B cell (primary cell): ENCODE data around the gene RTN4RL1. TPM values are rescaled to one million over a fixed set of nuclear protein-coding genes. Genes with fewer than 3 reads are reported as not detected.

Experiments
- ATAC-seq: fragments of 200-7000 bp; cut with Tn5 transposase; one replicate; pipeline ENCODE4 v1.10.0; 2021; ENCODE audit warnings: low read depth, mild to moderate bottlenecking, moderate number of reproducible peaks, moderate library complexity
- CTCF ChIA-PET: fragments of 350-600 bp; sonication (Branson Sonifier 250); formaldehyde crosslinking; loops from one replicate; lab custom pipeline; 2021; ENCODE audit warnings: antibody characterized with exemption, inconsistent platforms; lab: Charles Lee
- POLR2A ChIA-PET: fragments of 350-600 bp; sonication (Branson Sonifier 250); formaldehyde crosslinking; loops from one replicate; lab custom pipeline; 2021; ENCODE audit warnings: antibody characterized with exemption; lab: Charles Lee
- DNase-seq: peaks from one replicate; pipeline ENCODE4 v3.0.0; 2013
- H2AFZ ChIP-seq: 2 replicates; pipeline ENCODE4 v1.6.1; 2012; ENCODE audit warnings: mild to moderate bottlenecking, low read depth, low read length; ENCODE audit not compliant: insufficient read depth, poor library complexity, severe bottlenecking
- H3K27ac ChIP-seq, 2 donors: 1 replicate in 1 of 2; 2 replicates in 1 of 2; pipeline ENCODE4 v1.5.1; 2012 to 2013; ENCODE audit warnings: low read length in 2 of 2, mild to moderate bottlenecking in 2 of 2, moderate library complexity in 1 of 2
- H3K27me3 ChIP-seq, 4 experiments: fragments of 200-600 bp in 1 of 4; sonication (generic) in 1 of 4; replicated peaks in 1 of 4; 1 replicate in 2 of 4; 2 replicates in 2 of 4; pipeline versions ENCODE4 v1.6.1 to v1.7.0; 2013 to 2016; ENCODE audit warnings: low read length in 3 of 4, mild to moderate bottlenecking in 2 of 4, mixed read lengths in 1 of 4, moderate library complexity in 1 of 4; ENCODE audit not compliant: insufficient read depth in 4 of 4, control insufficient read depth in 3 of 4; ENCODE audit errors: control extremely low read depth in 1 of 4
- H3K36me3 ChIP-seq, 2 experiments: replicated peaks in 1 of 2; 1 replicate in 1 of 2; 2 replicates in 1 of 2; pipeline versions ENCODE4 v1.6.1 to v1.7.1; 2013; ENCODE audit warnings: low read length in 1 of 2; ENCODE audit not compliant: insufficient read depth in 2 of 2, control insufficient read depth in 1 of 2; ENCODE audit errors: control extremely low read depth in 1 of 2, extremely low read depth in 1 of 2
- H3K4me1 ChIP-seq, 2 donors: fragments of 200-600 bp in 1 of 2; sonication (generic) in 1 of 2; 1 replicate in 1 of 2; 2 replicates in 1 of 2; pipeline versions ENCODE4 v1.5.1 to v1.6.1; 2013 to 2017; ENCODE audit warnings: low read length in 2 of 2; ENCODE audit not compliant: control insufficient read depth in 2 of 2, insufficient read depth in 2 of 2
- H3K4me2 ChIP-seq: replicated peaks from 2 replicates; pipeline ENCODE3; 2012; ENCODE audit warnings: mild to moderate bottlenecking, low read depth, low read length; ENCODE audit not compliant: poor library complexity, severe bottlenecking
- H3K4me3 ChIP-seq, 5 experiments: fragments of 200-600 bp in 1 of 5; sonication (generic) in 1 of 5; 1 replicate in 3 of 5; 2 replicates in 2 of 5; pipeline versions ENCODE4 v1.5.1 to v1.7.0; 2011 to 2016; ENCODE audit warnings: low read length in 4 of 5, mild to moderate bottlenecking in 4 of 5, low read depth in 2 of 5, control low read depth in 1 of 5, moderate library complexity in 1 of 5; ENCODE audit not compliant: insufficient read depth in 1 of 5; ENCODE audit errors: control extremely low read depth in 1 of 5, extremely low read depth in 1 of 5
- H3K79me2 ChIP-seq: fragments of 200-600 bp; sonication (generic); one replicate; pipeline ENCODE4 v1.6.0; 2016; ENCODE audit warnings: low read length; ENCODE audit not compliant: control insufficient read depth, insufficient read depth
- H3K9ac ChIP-seq: fragments of 200-600 bp; sonication (generic); 2 replicates; pipeline ENCODE4 v1.6.1; 2017; ENCODE audit warnings: mild to moderate bottlenecking, low read length, moderate library complexity
- H3K9me3 ChIP-seq, 3 donors: one replicate each; pipeline versions ENCODE4 v1.6.1 to v1.7.1; 2013; ENCODE audit warnings: low read length in 2 of 3; ENCODE audit not compliant: control insufficient read depth in 2 of 3, insufficient read depth in 1 of 3; ENCODE audit errors: control extremely low read depth in 1 of 3
- H4K20me1 ChIP-seq: 2 replicates; pipeline ENCODE4 v1.6.0; 2012; ENCODE audit warnings: mild to moderate bottlenecking, low read length; ENCODE audit not compliant: insufficient read depth, control insufficient read depth, poor library complexity, severe bottlenecking
- H3K27ac Mint-ChIP-seq: one replicate; pipeline ENCODE4 v1.8.0; 2021; ENCODE audit warnings: mixed read lengths
- H3K27me3 Mint-ChIP-seq: one replicate; pipeline ENCODE4 v1.8.0; 2021; ENCODE audit warnings: mixed read lengths
- H3K4me1 Mint-ChIP-seq: one replicate; pipeline ENCODE4 v1.8.0; 2021; ENCODE audit warnings: mixed read lengths
- H3K4me3 Mint-ChIP-seq: one replicate; pipeline ENCODE4 v1.8.0; 2021; ENCODE audit warnings: mixed read lengths
- H3K9me3 Mint-ChIP-seq: one replicate; pipeline ENCODE4 v1.8.0; 2022; ENCODE audit warnings: mixed read lengths; ENCODE audit not compliant: insufficient read depth
- EZH2 ChIP-seq: IDR thresholded peaks from 2 replicates; pipeline ENCODE4 v1.6.1; 2012; ENCODE audit warnings: borderline replicate concordance, low read depth, mild to moderate bottlenecking, moderate library complexity, low read length; ENCODE audit not compliant: insufficient read depth, poor library complexity, severe bottlenecking
- WGBS: methylation state at CpG from one replicate; pipeline ENCODE4 v1.1.5; 2013; ENCODE audit warnings: missing lambda C conversion rate; ENCODE audit not compliant: insufficient coverage; 5-methylcytosine and 5-hydroxymethylcytosine counted together
- intact Hi-C: fragments of 100-400 bp; cut with micrococcal nuclease; formaldehyde crosslinking; loops from one replicate; pipeline ENCODE4 v1.10.0; 2022
- polyA plus RNA-seq: library from polyadenylated mRNA; depleted of rRNA; stranded (reverse); fragments of >200 nt; gene quantifications from 2 replicates; pipeline ENCODE4 v1.2.3, GENCODE V29; 2012
- total RNA-seq, 2 donors: library from RNA; stranded (reverse); fragments of 120-200 nt in 1 of 2; gene quantifications; 1 replicate in 1 of 2; 2 replicates in 1 of 2; pipeline versions ENCODE4 v1.2.3 to v1.2.4, GENCODE V29; 2013 to 2022
- TF ChIP-seq, protein P1 (sequence below): fragments of 200-600 bp; IDR thresholded peaks from one replicate; pipeline ENCODE4 v1.8.0; 2022; ENCODE audit warnings: antibody characterized with exemption, mild to moderate bottlenecking

Gene RTN4RL1
- total and polyA plus RNA-seq, 2 donors (not counting 1 experiment from before 2014, with no cell fraction given), result 0.03 to 0.07 TPM

DNA sequence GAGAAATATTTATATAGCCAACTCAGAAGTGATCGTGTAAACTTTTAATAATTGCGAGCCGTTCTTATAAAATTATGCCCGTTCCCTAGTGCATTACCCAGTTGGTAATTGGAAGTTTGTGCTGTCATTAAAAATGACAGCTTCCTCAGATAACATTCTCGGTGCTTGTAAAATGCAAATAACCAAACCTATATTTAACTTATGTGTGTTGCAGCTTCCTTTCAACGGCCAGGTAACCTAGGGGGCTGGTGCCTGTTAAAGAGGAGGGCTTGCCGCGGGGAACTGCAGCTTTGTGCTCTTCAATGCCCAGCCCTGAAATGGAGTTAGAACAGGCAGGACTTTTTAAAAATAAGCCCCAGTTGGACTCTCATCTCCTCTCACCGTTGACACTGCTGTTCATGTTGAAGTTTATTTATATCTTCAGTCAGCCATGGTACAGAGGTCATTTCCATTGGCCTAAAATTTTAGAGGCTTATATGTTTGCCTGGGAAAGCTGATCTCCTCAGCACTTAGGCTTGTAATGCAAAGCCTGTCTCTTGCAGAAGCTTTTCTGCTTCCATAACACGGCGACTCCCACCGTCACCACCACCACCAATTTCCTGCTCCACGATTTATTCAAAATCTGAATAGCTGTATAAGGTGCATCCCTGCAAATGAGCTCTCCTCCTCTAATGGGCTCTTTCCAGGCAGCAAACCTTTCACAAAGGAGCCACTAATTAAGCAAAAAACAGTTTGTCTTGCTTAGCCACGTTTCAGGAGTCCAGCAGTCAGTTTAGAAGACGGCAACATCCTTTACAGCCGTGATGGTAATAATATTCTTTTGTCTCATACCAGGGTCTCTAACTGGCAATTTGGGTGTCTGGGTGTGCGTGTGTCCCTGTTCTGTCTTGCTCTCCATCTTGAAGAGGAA, 120.6 kb downstream of the RTN4RL1 start:
- Histone ChIP-seq H3K36me3 (no peaks in the 10 kb centered on the region), H3K4me2 (peak overlapping the region; percentile 26), H3K9me3 (peaks cover 0 to 5% (median 0%) of the 10 kb centered on the region in 3 donors), H3K4me3 (peak overlapping the region in 1 of 5 experiments; percentile 23), H3K27me3 (peaks cover 0 to 39% (median 25%) of the 10 kb centered on the region in 4 experiments), H2AFZ (no peak overlapping the region), H4K20me1 (no peaks in the 10 kb centered on the region), H3K4me1 (peaks cover 24 to 30% of the 10 kb centered on the region in 2 donors), H3K79me2 (no peaks in the 10 kb centered on the region), H3K27ac (no peak overlapping the region), H3K9ac (peak overlapping the region; percentile 14)
- POLR2A ChIA-PET, result no interaction called here
- Mint-ChIP-seq H3K4me3 (peak overlapping the region; percentile 46), H3K4me1 (peaks cover 32% of the 10 kb centered on the region), H3K9me3 (no peaks in the 10 kb centered on the region), H3K27me3 (peaks cover 33% of the 10 kb centered on the region), H3K27ac (no peak overlapping the region)
- CTCF ChIA-PET, result interaction anchor here (0.5 to 1.3 kb wide), 3 partner anchors 9 to 341 kb away, joined by 3 to 4 read pairs (median 3); no protein-coding TSS in a partner anchor
- ATAC-seq, result no peak
- 61% methylated on average over 9 of the region's 17 CpGs for WGBS
- TF ChIP-seq, protein P1, sequence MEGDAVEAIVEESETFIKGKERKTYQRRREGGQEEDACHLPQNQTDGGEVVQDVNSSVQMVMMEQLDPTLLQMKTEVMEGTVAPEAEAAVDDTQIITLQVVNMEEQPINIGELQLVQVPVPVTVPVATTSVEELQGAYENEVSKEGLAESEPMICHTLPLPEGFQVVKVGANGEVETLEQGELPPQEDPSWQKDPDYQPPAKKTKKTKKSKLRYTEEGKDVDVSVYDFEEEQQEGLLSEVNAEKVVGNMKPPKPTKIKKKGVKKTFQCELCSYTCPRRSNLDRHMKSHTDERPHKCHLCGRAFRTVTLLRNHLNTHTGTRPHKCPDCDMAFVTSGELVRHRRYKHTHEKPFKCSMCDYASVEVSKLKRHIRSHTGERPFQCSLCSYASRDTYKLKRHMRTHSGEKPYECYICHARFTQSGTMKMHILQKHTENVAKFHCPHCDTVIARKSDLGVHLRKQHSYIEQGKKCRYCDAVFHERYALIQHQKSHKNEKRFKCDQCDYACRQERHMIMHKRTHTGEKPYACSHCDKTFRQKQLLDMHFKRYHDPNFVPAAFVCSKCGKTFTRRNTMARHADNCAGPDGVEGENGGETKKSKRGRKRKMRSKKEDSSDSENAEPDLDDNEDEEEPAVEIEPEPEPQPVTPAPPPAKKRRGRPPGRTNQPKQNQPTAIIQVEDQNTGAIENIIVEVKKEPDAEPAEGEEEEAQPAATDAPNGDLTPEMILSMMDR, result no peak
- TF ChIP-seq EZH2, result no peak
- DNase-seq, result no peak
- intact Hi-C loops, result loop anchor here (5.0 to 10.0 kb wide), 2 partner anchors 128 to 150 kb away; partner anchors contain the start of genes DPH1 and HIC1
